GM21360 (cell line): ENCODE measurements around the gene PAN3.
"Not testable (repeated sequence)": the region's sequence is repeated elsewhere in the genome, so short reads cannot be mapped to it uniquely, and the experiment has no call there.

Source experiments
- ATAC-seq: cut with Tn5 transposase; IDR thresholded peaks from one replicate; pipeline ENCODE4 v1.9.1; 2021; ENCODE audit warnings: mild to moderate bottlenecking, moderate library complexity; ENCODE audit not compliant: unreplicated experiment

PAN3 gene

GRCh38 chr13:28137596-28137995 is 749 bp upstream of the PAN3 start:
- no peak for ATAC-seq

GRCh38 chr13:28138756-28139470 is 568 bp downstream of the PAN3 start:
- peak; percentile 44 for ATAC-seq

GRCh38 chr13:28140433-28141125 is 2.2 kb downstream of the PAN3 start:
- ATAC-seq = no peak

- ATAC-seq = not testable (repeated sequence)
Observed at GRCh38 chr13:28141542-28141941, 3.2 kb downstream of the PAN3 start.

GRCh38 chr13:28145049-28145448 is 6.7 kb downstream of the PAN3 start:
- ATAC-seq = no peak

GRCh38 chr13:28147495-28147894 is 9.2 kb downstream of the PAN3 start:
- no peak for ATAC-seq

GRCh38 chr13:28159057-28159456 is 20.7 kb downstream of the PAN3 start:
- no peak for ATAC-seq

GRCh38 chr13:28161370-28161769 is 23.0 kb downstream of the PAN3 start:
- no peak for ATAC-seq

- ATAC-seq = no peak
Observed at GRCh38 chr13:28163587-28163986, 25.2 kb downstream of the PAN3 start.

GRCh38 chr13:28166257-28166656 is 27.9 kb downstream of the PAN3 start:
- no peak for ATAC-seq

- ATAC-seq = no peak
Observed at GRCh38 chr13:28171266-28171665, 32.9 kb downstream of the PAN3 start.

- ATAC-seq = no peak
Observed at GRCh38 chr13:28172947-28173346, 34.6 kb downstream of the PAN3 start.

- ATAC-seq = no peak
Observed at GRCh38 chr13:28173793-28174192, 35.4 kb downstream of the PAN3 start.

- ATAC-seq = no peak
Observed at GRCh38 chr13:28177327-28177726, 39.0 kb downstream of the PAN3 start.

GRCh38 chr13:28177877-28178276 is 39.5 kb downstream of the PAN3 start:
- ATAC-seq = no peak

- no peak for ATAC-seq
Observed at GRCh38 chr13:28179974-28180373, 41.6 kb downstream of the PAN3 start.

GRCh38 chr13:28181413-28181812 is 43.1 kb downstream of the PAN3 start:
- no peak for ATAC-seq

GRCh38 chr13:28185256-28185655 is 46.9 kb downstream of the PAN3 start:
- ATAC-seq = no peak

- no peak for ATAC-seq
Observed at GRCh38 chr13:28199089-28199488, 60.7 kb downstream of the PAN3 start.

GRCh38 chr13:28204043-28204442 is 65.7 kb downstream of the PAN3 start:
- no peak for ATAC-seq

- ATAC-seq = no peak
Observed at GRCh38 chr13:28204690-28205443, 66.5 kb downstream of the PAN3 start.

- no peak for ATAC-seq
Observed at GRCh38 chr13:28218679-28219078, 80.3 kb downstream of the PAN3 start.
